Neutrophil (primary cell): Measurements from ENCODE around the gene PTPRN2.

Source experiments
- H3K27ac ChIP-seq: fragments of 200-600 bp; sonication (generic); 2 replicates; pipeline ENCODE4 v1.5.1; 2016; ENCODE audit warnings: mild to moderate bottlenecking, moderate library complexity
- H3K27me3 ChIP-seq: fragments of 200-600 bp; sonication (generic); 2 replicates; pipeline ENCODE4 v1.6.0; 2016; ENCODE audit warnings: mild to moderate bottlenecking
- H3K36me3 ChIP-seq: fragments of 200-600 bp; sonication (generic); 2 replicates; pipeline ENCODE4 v1.5.1; 2017
- H3K4me1 ChIP-seq, 2 experiments: fragments of 200-600 bp in 1 of 2; sonication (generic) in 1 of 2; 1 replicate in 1 of 2; 2 replicates in 1 of 2; pipeline versions ENCODE4 v1.5.1 to v1.6.1; 2013 to 2016; ENCODE audit warnings: low read depth in 1 of 2, low read length in 1 of 2, mild to moderate bottlenecking in 1 of 2, moderate library complexity in 1 of 2; ENCODE audit not compliant: control insufficient read depth in 1 of 2, insufficient read depth in 1 of 2
- H3K4me3 ChIP-seq, 2 experiments: fragments of 200-600 bp in 1 of 2; sonication (generic) in 1 of 2; 1 replicate in 1 of 2; 2 replicates in 1 of 2; pipeline ENCODE4 v1.5.1; 2013 to 2016; ENCODE audit warnings: low read depth in 1 of 2, low read length in 1 of 2, mild to moderate bottlenecking in 1 of 2, moderate library complexity in 1 of 2
- H3K9me3 ChIP-seq: fragments of 200-600 bp; sonication (generic); 2 replicates; pipeline ENCODE4 v1.5.1; 2016
- CTCF ChIP-seq: fragments of 200-600 bp; sonication (generic); IDR thresholded peaks from 2 replicates; pipeline ENCODE4 v1.5.1; 2016; ENCODE audit warnings: antibody characterized with exemption

The PTPRN2 gene

DNA sequence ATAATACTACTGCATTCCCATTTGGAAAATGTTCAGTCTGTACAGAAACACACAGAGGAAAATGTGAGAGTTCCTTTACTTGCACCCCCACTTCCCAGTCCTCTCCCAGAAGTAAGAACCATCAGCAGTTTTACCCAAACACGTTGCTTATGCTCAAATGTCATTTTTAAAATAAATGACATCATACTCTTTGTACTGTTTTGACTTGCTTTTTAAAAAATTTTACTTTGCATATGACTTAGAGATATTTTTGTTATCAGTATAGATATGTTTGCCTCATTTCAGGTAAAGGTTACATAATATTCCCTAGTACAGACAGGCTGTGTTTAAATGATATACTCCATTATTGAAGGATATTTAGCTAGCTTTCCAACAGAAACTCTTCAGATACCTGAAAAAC is 13.5 kb upstream of the PTPRN2 start:
- TF ChIP-seq CTCF = no peak
- no peaks in the 10 kb centered on the region for H3K9me3 ChIP-seq
- H3K4me1 ChIP-seq = no peaks in the 10 kb centered on the region
- no peak overlapping the region for H3K27ac ChIP-seq
- H3K4me3 ChIP-seq = no peak overlapping the region
- no peaks in the 10 kb centered on the region for H3K36me3 ChIP-seq
- H3K27me3 ChIP-seq = no peaks in the 10 kb centered on the region

DNA sequence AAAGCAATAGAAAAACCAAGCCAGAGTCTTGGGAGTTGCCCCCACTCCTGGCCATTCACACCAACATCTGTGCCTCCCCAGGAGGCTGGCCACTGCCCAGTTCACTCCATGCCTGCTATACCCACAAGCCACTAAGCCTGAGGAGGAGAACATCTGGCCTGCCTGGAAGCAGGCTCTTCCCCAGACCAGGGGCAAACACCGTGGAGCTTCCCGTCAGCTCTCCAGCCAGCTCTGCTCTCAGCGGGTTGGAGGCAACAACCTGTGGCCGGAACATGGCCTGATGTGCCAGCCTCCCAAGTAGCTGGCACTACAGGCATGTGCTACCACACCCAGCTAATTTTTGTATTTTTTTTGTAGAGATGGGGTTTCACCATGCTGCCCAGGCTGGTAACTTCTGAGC is 9.1 kb upstream of the PTPRN2 start:
- H3K4me1 ChIP-seq = no peaks in the 10 kb centered on the region
- no peak for TF ChIP-seq CTCF

DNA sequence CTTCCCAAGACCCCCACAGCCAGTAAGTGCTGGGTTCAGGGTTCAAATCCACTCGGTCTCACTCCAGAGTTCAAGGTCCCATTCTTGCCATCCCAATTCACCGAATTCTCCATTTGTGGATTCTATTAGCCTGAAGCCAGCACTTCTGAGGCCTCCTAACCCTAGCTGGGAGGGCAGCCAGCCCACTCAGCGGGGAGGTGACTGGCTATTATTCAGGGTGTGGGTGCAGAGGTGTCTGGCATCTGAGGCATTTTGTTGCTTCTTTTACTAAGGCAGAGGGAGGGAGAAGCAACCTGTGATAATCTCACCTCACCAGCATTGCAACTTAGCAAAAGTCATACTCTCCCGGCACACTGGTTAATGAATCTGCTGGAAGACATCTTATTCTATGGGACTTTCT is 8.7 kb upstream of the PTPRN2 start:
- no peak for TF ChIP-seq CTCF
- no peaks in the 10 kb centered on the region for H3K36me3 ChIP-seq
- H3K9me3 ChIP-seq = peaks cover 6% of the 10 kb centered on the region
- no peaks in the 10 kb centered on the region for H3K4me1 ChIP-seq
- H3K27me3 ChIP-seq = peaks cover 5% of the 10 kb centered on the region
- no peak overlapping the region for H3K4me3 ChIP-seq
- no peak overlapping the region for H3K27ac ChIP-seq

More for the DNA sequence above, 9.1 kb upstream of the PTPRN2 start:
- no peaks in the 10 kb centered on the region for H3K36me3 ChIP-seq
- H3K27me3 ChIP-seq = peaks cover 2% of the 10 kb centered on the region
- no peak overlapping the region for H3K27ac ChIP-seq
- peaks cover 6% of the 10 kb centered on the region for H3K9me3 ChIP-seq
- no peak overlapping the region for H3K4me3 ChIP-seq

DNA sequence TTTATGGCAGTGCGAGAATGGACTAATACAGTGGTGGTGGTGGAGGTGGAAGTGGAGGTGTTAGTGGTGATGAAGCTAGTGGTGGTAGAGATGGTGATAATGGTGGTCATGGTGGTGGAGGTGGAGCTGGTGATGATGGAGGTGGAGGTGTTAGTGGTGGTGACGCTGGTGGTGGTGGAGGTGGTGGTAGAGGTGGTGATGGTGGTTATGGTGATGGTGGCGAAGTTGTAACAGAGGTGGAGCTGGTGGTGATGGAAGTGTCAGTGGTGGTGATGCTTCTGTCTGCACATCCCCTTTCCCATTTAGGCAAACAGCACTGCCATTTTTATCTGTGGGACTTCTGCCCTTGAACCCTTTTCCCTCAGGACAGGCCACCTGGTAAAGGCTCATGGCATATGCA is 7.4 kb upstream of the PTPRN2 start:
- Histone ChIP-seq H3K4me3 (no peak overlapping the region), H3K36me3 (no peaks in the 10 kb centered on the region), H3K4me1 (no peaks in the 10 kb centered on the region), H3K27ac (no peak overlapping the region), H3K27me3 (peaks cover 15% of the 10 kb centered on the region), H3K9me3 (peaks cover 6% of the 10 kb centered on the region)
- TF ChIP-seq CTCF = no peak

DNA sequence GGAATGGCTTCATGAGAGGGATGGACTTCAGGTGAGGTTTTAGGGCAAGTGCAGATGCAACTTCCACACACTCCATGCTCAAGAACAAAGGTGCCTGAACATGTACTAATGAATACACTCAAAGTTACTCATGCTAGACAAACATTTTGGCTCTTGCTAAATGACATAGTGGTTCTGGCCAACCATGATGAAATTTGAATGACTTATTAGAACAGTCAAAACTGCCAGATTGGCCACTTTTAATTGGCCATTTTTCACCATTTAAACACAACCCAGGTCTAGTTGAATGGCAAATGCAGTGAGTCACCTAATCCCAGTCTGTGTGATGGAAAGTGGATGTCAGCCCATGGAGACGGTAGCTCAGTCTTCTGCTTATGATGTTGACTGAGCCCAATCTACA is 4.9 kb upstream of the PTPRN2 start:
- Histone ChIP-seq H3K9me3 (peaks cover 6% of the 10 kb centered on the region), H3K4me3 (no peak overlapping the region), H3K36me3 (no peaks in the 10 kb centered on the region), H3K27ac (no peak overlapping the region), H3K4me1 (peaks cover 0 to 4% of the 10 kb centered on the region in 2 experiments), H3K27me3 (peaks cover 39% of the 10 kb centered on the region)
- no peak for TF ChIP-seq CTCF

GRCh38 chr7:158591944-158592343 is 4.3 kb upstream of the PTPRN2 start:
- Histone ChIP-seq H3K4me1 (peaks cover 0 to 7% of the 10 kb centered on the region in 2 experiments), H3K9me3 (peaks cover 6% of the 10 kb centered on the region), H3K27me3 (peaks cover 45% of the 10 kb centered on the region), H3K4me3 (no peak overlapping the region), H3K27ac (no peak overlapping the region), H3K36me3 (no peaks in the 10 kb centered on the region)
- no peak for TF ChIP-seq CTCF
